NCI-H1694 (cell line): ENCODE measurements around the gene ALDH3A1.
A peak's percentile ranks its signal among the peaks of the same experiment; 100 is the strongest.

Experiments
- DNase-seq: peaks from one replicate; lab custom pipeline; 2025; lab: John Stamatoyannopoulos, UW

ALDH3A1 gene

DNA sequence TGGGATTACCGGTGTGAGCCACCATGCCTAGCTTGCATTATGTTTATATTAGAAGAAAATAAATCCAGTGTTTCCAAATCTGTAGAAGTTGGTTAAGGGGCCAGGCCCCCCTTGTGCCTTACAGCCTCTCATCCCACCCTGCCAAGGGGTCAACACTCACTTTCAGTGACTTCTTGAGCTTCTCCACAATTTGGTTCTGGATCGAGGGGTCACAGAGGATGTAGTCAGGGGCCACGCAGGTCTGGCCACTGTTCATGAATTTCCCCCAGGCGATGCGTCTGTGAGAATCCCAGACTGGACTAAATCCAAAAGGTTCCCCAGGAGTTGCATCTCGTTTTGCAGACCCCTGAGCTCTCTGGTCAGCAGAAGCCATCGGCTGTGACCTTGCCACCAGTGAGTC lies 7.2 kb downstream of the ALDH3A1 start:
- no peak for DNase-seq

GRCh38 chr17:19739241-19740201 lies 8.6 kb downstream of the ALDH3A1 start:
- DNase-seq, result no peak

- DNase-seq, result no peak
Measured at GRCh38 chr17:19738757-19739156, 9.3 kb downstream of the ALDH3A1 start.

- DNase-seq, result no peak
Measured at GRCh38 chr17:19738073-19738449, 10.0 kb downstream of the ALDH3A1 start.

GRCh38 chr17:19737305-19738072 lies 10.6 kb downstream of the ALDH3A1 start:
- no peak for DNase-seq

DNA sequence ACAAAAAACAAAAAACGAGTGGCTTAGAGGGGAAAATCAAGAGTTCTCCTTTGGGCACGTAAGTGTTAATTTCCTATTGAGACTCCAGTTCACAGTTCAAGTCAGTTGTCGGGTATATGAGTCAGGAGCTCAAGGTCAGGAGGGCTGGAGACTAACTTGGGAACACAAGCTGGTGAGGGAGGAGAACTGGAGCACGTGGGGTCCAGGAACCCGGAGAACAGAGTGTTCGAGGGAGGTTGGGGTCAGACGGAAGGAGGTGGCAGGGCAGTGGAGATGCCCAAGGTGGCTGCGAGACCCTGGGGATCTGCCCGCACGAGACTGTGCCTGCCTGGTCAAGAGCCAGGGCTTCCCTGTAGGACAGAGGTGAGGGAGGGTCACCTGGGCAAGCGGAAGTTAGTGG lies 12.0 kb downstream of the ALDH3A1 start:
- no peak for DNase-seq

GRCh38 chr17:19733953-19734526 lies 14.1 kb downstream of the ALDH3A1 start:
- no peak for DNase-seq

DNA sequence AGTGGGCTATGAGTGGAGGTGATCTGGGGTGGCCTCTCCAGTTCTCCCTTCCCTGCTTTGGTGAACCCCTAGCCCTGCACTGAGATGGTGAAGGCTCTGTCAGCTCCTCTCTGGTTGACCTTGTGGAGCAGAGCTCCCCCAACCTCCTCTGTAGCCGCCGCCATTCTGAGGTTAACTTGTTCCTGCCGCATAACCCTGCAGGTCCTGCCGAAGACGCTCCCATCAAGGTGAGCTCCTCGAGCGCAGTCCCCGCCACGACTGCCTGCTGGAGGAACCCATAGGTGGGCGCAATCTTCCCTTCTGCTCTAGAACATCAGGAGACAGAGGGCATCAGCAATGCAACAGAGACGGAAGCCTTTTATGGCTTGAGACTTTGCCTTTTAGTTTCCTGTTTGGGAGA lies 16.5 kb downstream of the ALDH3A1 start:
- DNase-seq, result no peak

DNA sequence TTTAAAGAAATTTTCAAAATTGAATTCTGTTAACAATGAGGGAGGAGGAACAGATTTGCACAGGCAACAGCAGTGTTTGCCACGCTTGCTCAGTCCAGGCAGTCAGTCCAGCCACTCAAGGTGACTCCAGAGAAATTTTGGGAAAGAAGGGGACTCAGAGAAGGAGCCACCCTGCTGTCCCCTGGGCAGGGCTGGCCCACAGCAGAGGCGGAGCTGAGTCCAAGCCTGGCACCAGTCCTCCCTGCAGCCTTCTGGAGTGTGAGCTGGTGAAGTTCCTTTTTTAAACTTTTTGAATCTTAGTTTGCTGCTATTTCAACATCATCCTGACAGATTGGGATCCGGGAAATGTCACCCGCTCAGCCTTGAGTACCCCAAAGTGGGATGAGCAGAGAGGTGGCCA lies 17.3 kb downstream of the ALDH3A1 start:
- no peak for DNase-seq

DNA sequence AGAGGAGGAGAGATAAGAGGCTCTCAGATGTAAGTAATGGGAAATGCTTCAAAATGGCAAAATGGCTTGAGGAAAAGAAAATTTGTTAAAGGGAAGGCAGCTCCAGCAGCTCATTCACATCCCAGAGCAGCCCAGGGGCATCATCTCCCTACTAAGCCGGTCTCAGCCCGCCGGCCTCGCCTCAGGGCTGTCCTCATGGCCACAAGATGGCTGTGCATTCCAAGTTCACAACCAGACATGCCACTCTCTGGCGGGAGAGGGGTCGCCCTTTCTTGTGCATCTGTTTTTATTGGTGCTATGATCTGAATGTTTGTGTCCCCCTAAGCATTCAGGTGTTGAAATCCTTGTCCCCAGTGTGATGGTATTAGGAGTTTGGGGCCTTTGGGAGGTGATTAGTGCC lies 18.2 kb downstream of the ALDH3A1 start:
- no peak for DNase-seq

- DNase-seq, result peak; percentile 17
Measured at GRCh38 chr17:19728084-19728495, 20.0 kb downstream of the ALDH3A1 start.

- DNase-seq, result peak; percentile 10
Measured at GRCh38 chr17:19727501-19728078, 20.5 kb downstream of the ALDH3A1 start.

GRCh38 chr17:19726631-19727376 lies 21.3 kb downstream of the ALDH3A1 start:
- no peak for DNase-seq

DNA sequence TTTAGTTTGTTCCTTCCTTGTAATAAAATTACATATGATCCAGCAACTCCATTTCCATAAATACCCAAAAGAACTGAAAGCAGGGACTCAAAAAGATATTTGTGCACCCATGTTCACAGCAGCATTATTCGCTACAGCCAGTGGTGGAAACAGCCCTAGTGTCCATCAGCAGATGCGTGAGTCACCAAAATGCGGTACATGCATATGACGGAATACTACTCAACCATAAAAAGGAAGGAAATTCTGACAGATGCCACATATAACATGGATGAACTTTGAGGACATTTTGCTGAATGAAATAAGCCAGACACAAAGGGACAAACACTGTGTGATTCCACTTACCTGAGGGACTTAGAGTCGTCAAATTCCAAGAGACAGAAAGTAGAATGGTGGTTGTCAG lies 22.6 kb downstream of the ALDH3A1 start:
- no peak for DNase-seq

GRCh38 chr17:19724501-19725420 lies 23.3 kb downstream of the ALDH3A1 start:
- DNase-seq, result no peak

DNA sequence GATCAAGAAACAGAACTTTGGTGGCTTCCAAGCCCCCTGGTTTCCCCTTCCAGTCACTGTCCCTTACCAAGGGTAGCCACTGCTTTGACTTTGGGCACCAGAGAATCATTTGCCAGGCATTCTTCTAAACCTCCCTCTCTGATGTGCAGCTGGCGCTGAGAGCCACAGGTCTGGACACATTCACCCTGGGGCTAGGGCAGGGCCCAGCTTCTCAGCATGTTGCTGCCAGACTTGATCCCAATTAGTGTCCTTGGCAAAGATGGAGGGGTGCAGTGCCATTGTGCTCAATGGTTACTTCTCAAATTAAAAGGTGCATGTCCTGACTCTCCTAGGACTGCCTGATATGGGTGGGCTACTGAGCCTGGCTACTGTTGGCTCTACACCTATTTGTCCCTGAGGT lies 24.1 kb downstream of the ALDH3A1 start:
- DNase-seq, result no peak

DNA sequence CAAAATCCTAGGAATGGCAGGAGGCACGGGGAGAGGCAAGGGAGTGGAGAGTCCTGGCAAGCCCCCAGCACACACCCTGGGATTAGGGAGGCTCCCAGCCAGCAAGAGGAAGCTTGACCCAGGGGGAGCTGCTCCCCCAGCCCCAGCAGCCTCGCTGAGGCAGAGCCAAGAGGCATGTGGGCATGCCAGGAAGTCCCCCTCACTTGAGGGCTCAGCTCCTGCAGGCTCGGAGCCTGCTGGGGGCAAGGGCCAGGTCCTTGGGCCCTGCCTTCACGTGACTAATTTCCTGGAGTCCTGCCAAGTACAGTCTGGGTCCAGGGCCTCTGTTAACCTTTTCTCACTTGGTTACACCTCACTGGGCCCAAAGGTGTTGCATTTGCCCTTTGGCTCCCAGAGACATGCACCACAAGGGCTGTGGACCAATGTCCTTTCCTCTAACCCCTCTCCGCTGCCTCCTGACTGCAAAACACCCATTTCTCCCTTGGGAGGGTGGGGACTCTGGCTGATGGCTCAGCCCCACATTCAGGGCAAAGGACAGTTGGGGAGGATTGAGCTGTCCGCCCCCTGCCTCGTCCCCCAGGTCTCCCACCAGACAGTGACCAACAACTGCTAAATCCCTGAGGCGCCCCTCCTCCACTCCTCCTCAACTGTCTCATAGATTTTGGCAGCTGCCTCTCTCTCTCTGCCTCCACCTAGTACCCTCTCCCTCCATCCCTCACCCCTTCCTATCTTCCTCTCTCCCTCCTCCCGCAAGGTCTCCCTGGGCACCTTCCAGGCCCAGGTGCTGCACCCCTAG lies 27.3 kb downstream of the ALDH3A1 start:
- DNase-seq, result no peak

GRCh38 chr17:19720210-19720475 lies 28.0 kb downstream of the ALDH3A1 start:
- DNase-seq, result no peak

- DNase-seq, result no peak
Measured at GRCh38 chr17:19719355-19720209, 28.5 kb downstream of the ALDH3A1 start.
